ENCODE measurements around the gene IRGQ. TPM values are rescaled to one million over a fixed set of nuclear protein-coding genes. Genes with fewer than 3 reads are reported as not detected.

IRGQ gene
- total RNA-seq, 2 experiments from 2014 or later: 19.8 to 24.6 TPM

DNA sequence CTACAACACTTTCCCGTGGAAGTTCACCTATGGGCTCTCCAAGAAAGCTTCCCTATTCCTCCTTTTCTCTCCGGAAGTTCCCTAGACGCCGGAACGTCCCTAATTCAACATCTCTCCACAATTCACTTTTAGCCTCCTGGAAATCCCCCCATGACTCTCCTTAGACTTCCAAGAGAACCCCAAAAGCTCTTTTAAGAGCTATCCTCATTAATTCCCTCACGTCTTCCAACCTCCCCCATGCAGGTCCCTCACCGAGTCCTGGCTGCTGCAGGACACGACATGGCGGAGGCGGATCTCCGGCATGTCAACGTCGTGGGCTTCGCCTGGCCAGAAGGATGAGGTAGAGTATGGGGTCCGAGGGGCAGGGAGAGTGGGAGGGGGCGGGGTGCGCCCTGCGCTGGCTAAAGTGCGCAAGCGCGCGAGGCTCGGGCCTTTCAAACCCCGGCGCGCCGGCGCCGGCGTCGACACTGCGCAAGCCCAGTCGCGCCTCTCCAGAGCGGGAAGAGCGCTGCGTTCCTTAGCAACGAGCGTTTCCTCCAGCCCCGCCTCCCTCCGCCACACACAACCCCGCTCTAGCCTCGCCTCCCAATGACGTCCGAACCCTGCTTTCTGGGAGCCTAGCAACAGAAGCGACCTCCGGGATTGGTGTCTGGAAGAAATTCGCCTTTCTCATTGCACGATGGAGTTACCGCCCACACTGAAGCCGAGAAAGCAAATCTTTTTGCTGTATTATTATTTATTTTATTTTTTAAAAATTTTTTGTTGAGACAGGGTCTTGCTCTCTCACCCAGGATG, 20.6 kb downstream of the IRGQ start, which contains the start of the genes PINLYP and XRCC1:
Gene PINLYP (plus strand): TSS at position 646 of the 795 bp plus-strand sequence. CDS start 1,391 bp downstream, outside the sequence.
Gene XRCC1 (minus strand): TSS at position 372 of the 795 bp plus-strand sequence. CDS start 69 bp downstream, at position 303.
- Mint-ChIP-seq H3K4me3 (peak within 1 kb of the TSS; percentile 95), H3K9me3 (no peaks in the 10 kb centered on the region), H3K36me3 (peaks cover 8% of the 10 kb centered on the region), H3K27ac (peak within 1 kb of the TSS; percentile 90), H3K27me3 (no peaks in the 10 kb centered on the region), H3K4me1 (peaks cover 36% of the 10 kb centered on the region)
- peak; percentile 97 for DNase-seq

DNA sequence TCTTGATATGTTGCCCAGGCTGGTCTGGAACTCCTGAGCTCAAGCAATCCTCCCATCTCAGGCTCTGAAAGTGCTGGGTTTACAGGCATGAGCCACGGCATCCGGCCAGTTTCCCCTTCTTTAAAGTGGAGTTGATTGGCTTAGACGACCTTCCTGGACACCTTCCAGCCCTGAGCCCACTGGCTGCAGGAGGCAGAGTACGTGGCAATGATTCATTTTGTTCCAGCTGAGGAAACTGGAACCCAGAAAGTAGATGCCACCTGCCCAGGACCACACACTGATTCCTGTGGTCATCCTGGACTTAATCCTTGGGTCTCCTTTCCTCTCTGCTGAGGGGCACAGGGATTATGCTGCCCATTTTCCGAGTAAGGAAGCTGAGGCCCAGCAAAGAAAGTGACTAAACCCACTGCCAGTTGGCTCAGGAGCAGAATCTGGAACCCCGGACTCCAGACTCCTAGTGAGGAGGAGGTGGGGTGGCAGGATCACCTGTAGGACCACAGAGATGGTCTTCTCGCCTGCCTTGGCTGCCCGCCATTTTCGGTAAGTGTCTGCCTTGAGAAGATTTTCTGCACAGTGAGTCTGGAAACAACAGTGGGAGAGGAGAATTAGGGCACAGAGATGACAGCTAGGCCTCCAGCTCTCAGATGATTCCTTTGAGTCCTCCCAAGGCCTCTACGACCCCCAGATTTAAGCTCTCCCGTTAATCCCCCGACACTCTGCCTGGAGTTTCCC, 21.3 kb downstream of the IRGQ start:
- Mint-ChIP-seq H3K27ac (peak overlapping the region; percentile 90), H3K4me1 (peaks cover 37% of the 10 kb centered on the region), H3K27me3 (no peaks in the 10 kb centered on the region), H3K4me3 (peak overlapping the region; percentile 95), H3K36me3 (peaks cover 8% of the 10 kb centered on the region), H3K9me3 (no peaks in the 10 kb centered on the region)
- DNase-seq: no peak

GRCh38 chr19:43572171-43572588, 23.8 kb downstream of the IRGQ start:
- peaks cover 30% of the 10 kb centered on the region for H3K4me1 Mint-ChIP-seq
- no peaks in the 10 kb centered on the region for H3K27me3 Mint-ChIP-seq
- DNase-seq: no peak
- no peaks in the 10 kb centered on the region for H3K9me3 Mint-ChIP-seq
- no peak overlapping the region for H3K27ac Mint-ChIP-seq
- H3K4me3 Mint-ChIP-seq: no peak overlapping the region
- H3K36me3 Mint-ChIP-seq: peaks cover 2% of the 10 kb centered on the region

DNA sequence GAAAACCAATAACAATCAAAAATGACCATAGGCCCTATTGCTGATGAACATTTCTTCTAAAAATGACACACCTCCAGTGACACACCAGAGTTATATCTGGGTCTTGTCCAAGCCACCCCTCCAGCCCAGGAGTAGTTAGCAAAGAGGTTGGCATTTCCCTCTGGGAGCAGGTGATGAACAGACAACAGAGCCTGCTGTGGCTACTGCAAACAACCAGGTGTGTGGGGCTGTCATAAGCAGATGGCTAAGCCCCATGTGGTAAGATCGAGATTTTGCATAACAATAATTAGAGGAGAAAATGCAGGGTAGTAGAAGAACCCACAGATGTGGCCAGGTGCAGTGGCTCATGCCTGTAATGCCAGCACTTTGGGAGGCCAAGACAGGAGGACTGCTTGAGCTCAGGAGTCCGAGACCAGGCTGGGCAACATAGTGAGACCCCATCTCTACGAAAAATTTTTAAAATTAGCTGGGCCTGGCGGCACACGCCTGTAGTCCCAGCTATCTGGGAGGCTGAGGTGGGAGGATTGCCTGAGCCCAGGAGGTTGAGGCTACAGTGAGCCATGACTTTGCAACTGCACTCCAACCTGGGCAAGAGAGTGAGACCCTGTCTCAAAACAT, 25.7 kb downstream of the IRGQ start:
- Mint-ChIP-seq H3K27me3 (no peaks in the 10 kb centered on the region), H3K27ac (peak overlapping the region; percentile 34), H3K4me3 (no peak overlapping the region), H3K4me1 (peaks cover 21% of the 10 kb centered on the region), H3K9me3 (no peaks in the 10 kb centered on the region), H3K36me3 (peaks cover 2% of the 10 kb centered on the region)
- DNase-seq: no peak

- H3K4me3 Mint-ChIP-seq: no peak overlapping the region
- DNase-seq: no peak
- no peaks in the 10 kb centered on the region for H3K27me3 Mint-ChIP-seq
- peaks cover 23% of the 10 kb centered on the region for H3K4me1 Mint-ChIP-seq
- H3K36me3 Mint-ChIP-seq: no peaks in the 10 kb centered on the region
- H3K27ac Mint-ChIP-seq: peak overlapping the region; percentile 34
- H3K9me3 Mint-ChIP-seq: no peaks in the 10 kb centered on the region
Measured at GRCh38 chr19:43569657-43570056, 26.3 kb downstream of the IRGQ start.

- Mint-ChIP-seq H3K27ac (peak overlapping the region; percentile 62), H3K27me3 (no peaks in the 10 kb centered on the region), H3K36me3 (peaks cover 37% of the 10 kb centered on the region), H3K4me1 (peaks cover 49% of the 10 kb centered on the region), H3K4me3 (no peak overlapping the region), H3K9me3 (peaks cover 3% of the 10 kb centered on the region)
- no peak for DNase-seq
Measured at GRCh38 chr19:43564800-43565199, 31.1 kb downstream of the IRGQ start.

GRCh38 chr19:43563816-43564457, 32.0 kb downstream of the IRGQ start:
- H3K36me3 Mint-ChIP-seq: peaks cover 37% of the 10 kb centered on the region
- DNase-seq: no peak
- H3K4me3 Mint-ChIP-seq: no peak overlapping the region
- H3K27me3 Mint-ChIP-seq: no peaks in the 10 kb centered on the region
- peak overlapping the region; percentile 84 for H3K27ac Mint-ChIP-seq
- H3K9me3 Mint-ChIP-seq: peaks cover 3% of the 10 kb centered on the region
- peaks cover 46% of the 10 kb centered on the region for H3K4me1 Mint-ChIP-seq

DNA sequence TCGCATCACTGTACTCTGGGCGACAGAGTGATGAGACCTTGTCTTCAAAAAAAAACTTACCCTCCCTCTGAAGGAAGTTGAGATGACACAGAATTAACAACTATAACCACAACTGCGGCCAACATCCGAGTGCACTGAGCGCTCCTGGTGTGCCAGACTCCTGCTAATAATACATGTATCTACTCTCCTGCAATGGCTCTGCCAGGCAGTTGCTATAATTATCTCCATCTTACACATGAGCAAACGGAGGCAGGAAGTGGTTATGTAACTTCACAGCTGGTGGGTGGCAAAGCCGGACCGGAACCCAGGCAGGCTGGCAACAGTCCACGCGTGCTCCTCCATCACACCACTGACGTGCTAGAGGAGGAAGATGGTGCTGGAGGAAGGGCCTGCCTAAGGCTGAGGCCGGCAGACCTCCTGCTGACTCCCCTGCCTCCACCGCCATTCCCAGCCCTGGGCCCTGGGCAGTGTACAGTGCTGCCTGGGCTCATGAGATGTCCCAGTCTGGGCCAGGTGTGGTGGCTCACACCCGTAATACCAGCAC, 33.2 kb downstream of the IRGQ start:
- Mint-ChIP-seq H3K9me3 (peaks cover 3% of the 10 kb centered on the region), H3K4me1 (peaks cover 46% of the 10 kb centered on the region), H3K36me3 (peaks cover 38% of the 10 kb centered on the region), H3K4me3 (peak overlapping the region; percentile 62), H3K27me3 (no peaks in the 10 kb centered on the region), H3K27ac (peak overlapping the region; percentile 84)
- DNase-seq: peak; percentile 73

DNA sequence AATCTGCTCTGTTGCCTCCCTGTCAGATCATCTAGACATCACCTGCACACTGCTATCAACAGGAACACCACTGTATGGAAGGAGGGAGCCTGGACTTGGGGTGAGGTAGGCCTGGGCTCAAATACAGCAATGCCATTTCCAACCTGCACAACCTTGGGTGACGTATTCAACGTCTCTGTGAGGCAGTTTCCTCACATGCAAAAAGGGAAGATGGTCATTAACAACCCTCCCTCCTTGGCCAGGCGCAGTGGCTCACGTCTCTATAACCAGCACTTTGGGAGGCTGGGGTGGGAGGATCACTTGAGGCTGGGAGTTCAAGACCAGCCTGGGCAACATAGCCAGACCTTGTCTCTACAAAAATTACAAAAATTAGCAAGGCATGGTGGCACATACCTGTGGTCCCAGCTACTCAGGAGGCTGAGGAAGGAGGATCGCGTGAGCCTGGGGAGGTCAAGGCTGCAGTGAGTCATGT, 33.7 kb downstream of the IRGQ start:
- peak overlapping the region; percentile 62 for H3K4me3 Mint-ChIP-seq
- H3K27me3 Mint-ChIP-seq: no peaks in the 10 kb centered on the region
- peaks cover 38% of the 10 kb centered on the region for H3K36me3 Mint-ChIP-seq
- DNase-seq: no peak
- H3K9me3 Mint-ChIP-seq: peaks cover 3% of the 10 kb centered on the region
- peak overlapping the region; percentile 84 for H3K27ac Mint-ChIP-seq
- H3K4me1 Mint-ChIP-seq: peaks cover 46% of the 10 kb centered on the region

DNA sequence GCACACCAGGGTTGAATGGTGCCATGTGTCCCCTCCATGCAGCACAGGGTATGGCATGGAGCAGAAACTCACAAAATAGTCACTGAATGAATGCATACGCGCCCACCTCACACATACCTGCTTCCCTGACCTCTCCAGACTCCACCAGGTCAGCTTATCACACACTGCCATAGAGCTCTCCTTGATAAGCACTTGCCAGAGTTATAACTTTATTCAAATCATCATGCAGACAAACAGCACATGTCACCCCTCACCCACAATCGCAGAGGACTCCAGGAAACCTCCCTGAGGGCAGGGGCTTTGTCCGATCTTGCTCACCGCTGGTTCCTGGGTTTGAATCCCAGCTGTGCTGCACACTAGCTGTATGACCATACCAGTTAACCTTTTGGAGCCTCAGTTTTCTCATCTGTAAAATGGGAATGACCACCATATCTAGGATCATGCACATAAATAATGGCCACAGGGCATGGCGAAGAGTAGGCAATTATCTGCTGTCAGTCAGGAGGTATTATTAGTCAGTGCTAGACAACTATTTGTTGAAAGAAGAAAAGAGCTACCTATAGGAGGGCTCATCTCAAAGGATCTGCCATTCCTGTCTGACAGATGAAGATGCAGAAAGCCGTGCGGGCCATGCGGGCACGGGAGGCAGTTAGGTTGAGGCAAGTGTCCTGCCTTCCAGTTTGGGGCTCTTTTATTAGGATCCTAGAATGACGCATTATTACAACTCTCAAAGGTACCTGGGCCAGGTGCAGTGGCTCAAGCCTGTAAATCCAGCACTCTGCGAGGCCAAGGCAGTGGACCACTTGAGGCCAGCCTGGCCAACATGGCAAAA, 34.6 kb downstream of the IRGQ start:
- H3K36me3 Mint-ChIP-seq: peaks cover 38% of the 10 kb centered on the region
- DNase-seq: no peak
- H3K4me3 Mint-ChIP-seq: no peak overlapping the region
- peaks cover 46% of the 10 kb centered on the region for H3K4me1 Mint-ChIP-seq
- peak overlapping the region; percentile 84 for H3K27ac Mint-ChIP-seq
- H3K9me3 Mint-ChIP-seq: peaks cover 3% of the 10 kb centered on the region
- H3K27me3 Mint-ChIP-seq: no peaks in the 10 kb centered on the region

- Mint-ChIP-seq H3K27ac (peak overlapping the region; percentile 84), H3K4me3 (no peak overlapping the region), H3K36me3 (peaks cover 38% of the 10 kb centered on the region), H3K9me3 (peaks cover 3% of the 10 kb centered on the region), H3K4me1 (peaks cover 49% of the 10 kb centered on the region), H3K27me3 (no peaks in the 10 kb centered on the region)
- peak; percentile 24 for DNase-seq
Measured at GRCh38 chr19:43560687-43561086, 35.2 kb downstream of the IRGQ start.

GRCh38 chr19:43555185-43555770, 40.7 kb downstream of the IRGQ start:
- peak; percentile 74 for DNase-seq
- Mint-ChIP-seq H3K36me3 (peaks cover 12% of the 10 kb centered on the region), H3K27me3 (no peaks in the 10 kb centered on the region), H3K9me3 (no peaks in the 10 kb centered on the region), H3K4me1 (peaks cover 12% of the 10 kb centered on the region), H3K27ac (peak overlapping the region; percentile 38), H3K4me3 (no peak overlapping the region)

GRCh38 chr19:43554317-43554895, 41.5 kb downstream of the IRGQ start:
- H3K4me1 Mint-ChIP-seq: peaks cover 11% of the 10 kb centered on the region
- DNase-seq: no peak
- no peaks in the 10 kb centered on the region for H3K9me3 Mint-ChIP-seq
- H3K27me3 Mint-ChIP-seq: no peaks in the 10 kb centered on the region
- peaks cover 9% of the 10 kb centered on the region for H3K36me3 Mint-ChIP-seq
- H3K4me3 Mint-ChIP-seq: no peak overlapping the region
- H3K27ac Mint-ChIP-seq: no peak overlapping the region

Data from activated naive CD8-positive, alpha-beta T cell treated with anti-CD3 and anti-CD28 coated beads for 36 hours (primary cell).